Ovary (tissue), 9 donors: ENCODE measurements around the gene DACH1. TPM values are rescaled to one million over a fixed set of nuclear protein-coding genes. Genes with fewer than 3 reads are reported as not detected.

Experiments
- DNase-seq, 5 donors: peaks; one replicate each; pipeline ENCODE4 v3.0.0-alpha.2; 2019 to 2020
- H3K27ac ChIP-seq, 2 donors: fragments of 200-600 bp; one replicate each; pipeline versions ENCODE4 v1.5.1 to v1.8.0; 2019 to 2022
- H3K27me3 ChIP-seq: fragments of 200-600 bp; one replicate; pipeline ENCODE4 v1.8.0; 2022
- H3K36me3 ChIP-seq: fragments of 200-600 bp; sonication (generic); one replicate; pipeline ENCODE4 v1.5.1; 2019
- H3K4me1 ChIP-seq: one replicate; pipeline ENCODE4 v1.8.1; 2013; ENCODE audit warnings: mild to moderate bottlenecking, moderate library complexity; ENCODE audit not compliant: insufficient read depth
- H3K4me3 ChIP-seq: fragments of 200-600 bp; sonication (generic); one replicate; pipeline ENCODE4 v1.5.1; 2017
- H3K9me3 ChIP-seq, 2 donors: fragments of 200-600 bp in 1 of 2; sonication (generic) in 1 of 2; one replicate each; pipeline versions ENCODE4 v1.5.1 to v1.8.1; 2013 to 2019; ENCODE audit warnings: mild to moderate bottlenecking in 1 of 2, moderate library complexity in 1 of 2
- EP300 ChIP-seq: sonication (generic); formaldehyde crosslinking; IDR thresholded peaks from one replicate; pipeline ENCODE4 v1.6.1; 2017; ENCODE audit warnings: antibody characterized with exemption
- POLR2A ChIP-seq: fragments of 450-650 bp; IDR thresholded peaks from one replicate; pipeline ENCODE4 v1.6.1; 2017; ENCODE audit warnings: antibody characterized with exemption, mild to moderate bottlenecking, moderate library complexity
- WGBS, 3 donors: extraction: QIAGEN DNeasy Blood & Tissue Kit in 1 of 3; methylation state at CpG; one replicate each; pipeline versions ENCODE4 v1.1.5 to v1.1.7; 2013 to 2017; 5-methylcytosine and 5-hydroxymethylcytosine counted together
- intact Hi-C, 4 donors: fragments of 100-400 bp; cut with DNase I; formaldehyde crosslinking; loops; one replicate each; pipeline versions ENCODE4 v1.11.0 to v1.15.1; 2022 to 2023
- polyA plus RNA-seq, 2 donors: library from polyadenylated mRNA; stranded (reverse); fragments of 200-250 nt in 1 of 2; fragments of 350-450 nt in 1 of 2; fragmentation: Illumina TruSeq in 1 of 2; extraction: RNeasy Lipid Tissue Mini Kit (QIAGEN cat#74804) in 1 of 2; gene quantifications; one replicate each; pipeline ENCODE4 v1.2.3, GENCODE V29; 2013 to 2014
- total RNA-seq, 7 donors: library from RNA; depleted of rRNA in 2 of 7; stranded (reverse); fragments of >200 nt in 2 of 7; fragmentation: NEBNext Ultra II Directional in 3 of 7; extraction: Animal tissue kit (Norgen Biotek cat#: 25700) in 3 of 7; gene quantifications; one replicate each; pipeline versions ENCODE4 v1.1.0 to v1.2.4, GENCODE V29; 2016 to 2023
- TF ChIP-seq, protein P1 (sequence below), 3 donors: fragments of 450-650 bp in 2 of 3; fragments of 200-600 bp in 1 of 3; IDR thresholded peaks; one replicate each; pipeline versions ENCODE4 v1.5.1 to v1.8.0; 2016 to 2022; ENCODE audit warnings: antibody characterized with exemption in 3 of 3, mild to moderate bottlenecking in 1 of 3
- donor health status: DM: no; HTN: no; CAD: no; lungs with moderate emphysema.
- donor health status: DM: no; HTN: no; CAD: no.
- donor health status: Bipolar disorder and iron deficiency.
- donor health status: DM: yes; HTN: yes; CAD: no.
- donor health status: DM: no; HTN: no; CAD: no.
- donor health status: DM: yes; HTN: yes; CAD: no.

The DACH1 gene
- total and polyA plus RNA-seq, 9 donors: 0.91 to 3.2 (median 1.7) TPM

DNA sequence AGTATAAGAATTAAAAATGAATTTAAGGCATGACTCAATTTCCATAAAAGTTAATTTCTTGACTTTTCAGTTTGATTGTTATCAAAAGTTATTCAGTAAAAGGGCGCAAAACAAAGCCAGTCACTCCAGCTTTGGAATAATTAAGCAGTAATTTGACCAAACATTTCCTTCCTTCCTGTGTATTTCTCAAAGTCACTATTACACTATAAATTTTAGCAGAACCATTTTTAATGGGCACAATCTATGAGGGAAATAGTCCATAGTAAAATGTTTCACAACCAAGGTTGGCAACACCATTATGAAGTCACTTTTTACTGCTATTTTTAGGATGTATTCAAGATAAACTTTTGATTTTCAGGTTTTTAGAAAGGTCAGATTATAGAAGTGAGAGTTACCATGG lies 91.0 kb downstream of the DACH1 start:
- H3K27ac ChIP-seq: no peak overlapping the region
- no peaks in the 10 kb centered on the region for H3K9me3 ChIP-seq
- H3K36me3 ChIP-seq: no peaks in the 10 kb centered on the region
- H3K27me3 ChIP-seq: no peaks in the 10 kb centered on the region
- WGBS, 3 donors: 87 to 92% (median 89%) methylated on average over 1 of the region's 1 CpG
- TF ChIP-seq POLR2A (no peak), EP300 (no peak)
- TF ChIP-seq, protein P1, sequence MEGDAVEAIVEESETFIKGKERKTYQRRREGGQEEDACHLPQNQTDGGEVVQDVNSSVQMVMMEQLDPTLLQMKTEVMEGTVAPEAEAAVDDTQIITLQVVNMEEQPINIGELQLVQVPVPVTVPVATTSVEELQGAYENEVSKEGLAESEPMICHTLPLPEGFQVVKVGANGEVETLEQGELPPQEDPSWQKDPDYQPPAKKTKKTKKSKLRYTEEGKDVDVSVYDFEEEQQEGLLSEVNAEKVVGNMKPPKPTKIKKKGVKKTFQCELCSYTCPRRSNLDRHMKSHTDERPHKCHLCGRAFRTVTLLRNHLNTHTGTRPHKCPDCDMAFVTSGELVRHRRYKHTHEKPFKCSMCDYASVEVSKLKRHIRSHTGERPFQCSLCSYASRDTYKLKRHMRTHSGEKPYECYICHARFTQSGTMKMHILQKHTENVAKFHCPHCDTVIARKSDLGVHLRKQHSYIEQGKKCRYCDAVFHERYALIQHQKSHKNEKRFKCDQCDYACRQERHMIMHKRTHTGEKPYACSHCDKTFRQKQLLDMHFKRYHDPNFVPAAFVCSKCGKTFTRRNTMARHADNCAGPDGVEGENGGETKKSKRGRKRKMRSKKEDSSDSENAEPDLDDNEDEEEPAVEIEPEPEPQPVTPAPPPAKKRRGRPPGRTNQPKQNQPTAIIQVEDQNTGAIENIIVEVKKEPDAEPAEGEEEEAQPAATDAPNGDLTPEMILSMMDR (IDR thresholded peaks at IDR 0.05): no peak
- H3K4me1 ChIP-seq: no peaks in the 10 kb centered on the region
- intact Hi-C loops: no loop called here
- H3K4me3 ChIP-seq: no peak overlapping the region
- no peak for DNase-seq

DNA sequence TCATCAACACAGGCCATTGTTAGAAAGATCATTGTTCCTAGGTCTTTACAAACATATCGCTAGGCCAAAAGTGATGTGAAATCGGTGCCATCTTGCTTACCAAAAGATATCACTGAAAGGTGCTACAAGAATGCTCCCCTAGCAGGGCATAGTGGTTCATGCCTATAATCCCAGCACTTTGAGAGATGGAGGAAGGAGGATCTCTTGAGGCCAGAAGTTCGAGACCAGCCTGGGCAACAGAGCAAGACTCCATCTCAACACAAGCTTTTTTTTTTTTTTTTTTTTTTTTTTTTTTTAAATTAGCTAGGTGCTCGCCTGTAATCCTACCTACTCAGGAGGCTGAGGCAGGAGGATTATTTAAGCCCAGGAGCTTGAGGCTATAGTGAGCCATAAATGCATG lies 92.1 kb downstream of the DACH1 start:
- Histone ChIP-seq H3K4me1 (no peaks in the 10 kb centered on the region), H3K27ac (no peak overlapping the region), H3K36me3 (no peaks in the 10 kb centered on the region), H3K4me3 (no peak overlapping the region), H3K27me3 (no peaks in the 10 kb centered on the region), H3K9me3 (no peaks in the 10 kb centered on the region)
- TF ChIP-seq EP300: no peak
- TF ChIP-seq POLR2A: no peak
- TF ChIP-seq, protein P1 (IDR thresholded peaks at IDR 0.05): no peak
- 95 to 99% (median 96%) methylated on average over 4 of the region's 4 CpGs for WGBS, 3 donors
- no peak for DNase-seq
- intact Hi-C loops: no loop called here

DNA sequence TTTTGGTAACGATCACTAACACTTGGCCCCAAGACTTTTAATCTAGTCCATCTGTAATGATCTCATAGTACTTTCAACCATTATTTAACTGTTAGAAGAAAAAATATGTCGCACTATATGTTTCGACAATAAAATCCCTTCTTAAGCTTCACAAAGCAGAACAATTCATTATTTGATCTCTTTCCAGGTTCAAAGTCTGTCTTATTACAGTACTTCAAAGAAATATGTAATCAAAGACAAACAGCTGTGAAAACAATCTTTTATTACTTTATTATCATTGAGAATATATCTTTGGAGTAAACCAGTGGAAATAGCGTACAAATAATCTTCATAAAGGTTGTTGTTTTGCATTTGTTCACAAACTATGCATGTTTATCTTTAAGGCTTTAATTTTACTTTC lies 93.5 kb downstream of the DACH1 start:
- H3K4me1 ChIP-seq: no peaks in the 10 kb centered on the region
- intact Hi-C loops: no loop called here
- no peak overlapping the region for H3K27ac ChIP-seq
- DNase-seq: no peak
- H3K27me3 ChIP-seq: no peaks in the 10 kb centered on the region
- no peak overlapping the region for H3K4me3 ChIP-seq
- H3K9me3 ChIP-seq: no peaks in the 10 kb centered on the region
- no peaks in the 10 kb centered on the region for H3K36me3 ChIP-seq
- TF ChIP-seq, protein P1 (IDR thresholded peaks at IDR 0.05): no peak
- no peak for TF ChIP-seq EP300
- TF ChIP-seq POLR2A: no peak
- 8 to 20% (median 20%) methylated on average over 4 of the region's 4 CpGs for WGBS, 3 donors

DNA sequence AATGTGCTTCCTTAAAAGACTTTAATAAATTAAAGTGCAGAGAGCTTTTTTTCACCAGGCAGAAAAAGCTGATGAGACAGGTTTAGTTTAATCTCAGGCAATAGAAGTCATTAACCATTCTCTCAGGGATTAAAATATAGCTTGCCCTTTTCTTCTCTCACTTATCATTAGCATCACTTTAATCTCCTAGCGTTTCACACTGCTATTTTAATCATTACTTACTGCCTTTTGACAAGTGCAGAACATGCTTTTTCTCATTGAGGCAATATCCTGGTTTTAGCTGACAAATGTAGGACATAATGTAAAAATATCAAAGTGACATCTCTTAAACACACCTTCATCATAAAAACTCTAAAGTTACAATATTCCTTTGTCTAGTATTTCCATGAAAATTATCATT lies 94.6 kb downstream of the DACH1 start:
- Histone ChIP-seq H3K36me3 (no peaks in the 10 kb centered on the region), H3K27me3 (no peaks in the 10 kb centered on the region), H3K4me3 (no peak overlapping the region), H3K27ac (no peak overlapping the region), H3K4me1 (no peaks in the 10 kb centered on the region), H3K9me3 (no peaks in the 10 kb centered on the region)
- TF ChIP-seq POLR2A: no peak
- no peak for TF ChIP-seq EP300
- TF ChIP-seq, protein P1 (IDR thresholded peaks at IDR 0.05): no peak
- intact Hi-C loops: no loop called here
- DNase-seq: no peak
- WGBS, 3 donors: 36 to 51% (median 41%) methylated on average over 1 of the region's 1 CpG

DNA sequence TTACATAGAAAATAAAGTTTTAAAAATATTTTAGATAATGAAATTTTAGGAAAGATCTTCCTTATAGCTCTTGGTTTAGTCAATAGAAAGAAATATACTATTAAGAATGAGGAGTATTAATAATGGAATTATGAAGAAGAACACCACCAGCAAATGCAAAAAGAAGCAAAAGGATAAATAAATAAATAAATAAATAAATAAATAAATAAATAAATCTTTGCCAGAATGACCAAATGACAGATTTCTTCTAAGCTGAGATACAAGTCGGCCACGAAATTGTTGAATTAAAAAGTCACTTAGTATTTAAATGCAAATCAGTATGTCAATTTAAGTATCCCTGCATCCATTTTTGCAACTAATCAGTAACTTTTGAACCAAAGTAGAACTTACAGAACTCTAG lies 95.9 kb downstream of the DACH1 start:
- Histone ChIP-seq H3K4me3 (no peak overlapping the region), H3K27ac (no peak overlapping the region), H3K27me3 (no peaks in the 10 kb centered on the region), H3K9me3 (no peaks in the 10 kb centered on the region), H3K4me1 (no peaks in the 10 kb centered on the region), H3K36me3 (no peaks in the 10 kb centered on the region)
- TF ChIP-seq, protein P1 (IDR thresholded peaks at IDR 0.05): no peak
- DNase-seq: no peak
- 95 to 98% (median 97%) methylated on average over 2 of the region's 2 CpGs for WGBS, 3 donors
- intact Hi-C loops: no loop called here
